H1 (cell line): ENCODE measurements around the gene GRIA4. TPM values are rescaled to one million over a fixed set of nuclear protein-coding genes. Genes with fewer than 3 reads are reported as not detected.

Experiments
- CTCF ChIA-PET: fragments of 300-600 bp; sonication (Branson Sonifier 250); formaldehyde crosslinking; loops from one replicate; lab custom pipeline; 2021; ENCODE audit not compliant: partially characterized antibody; lab: Charles Lee
- POLR2A ChIA-PET: fragments of 300-600 bp; sonication (Branson Sonifier 250); formaldehyde crosslinking; loops from one replicate; lab custom pipeline; 2021; ENCODE audit warnings: inconsistent platforms; ENCODE audit not compliant: partially characterized antibody; lab: Charles Lee
- DNase-seq, 2 experiments: peaks; one replicate each; pipeline versions ENCODE4 v3.0.0 to v3.0.0-alpha.2; 2010 to 2022; ENCODE audit warnings: low spot score in 2 of 2, low read depth in 1 of 2, mixed read lengths in 1 of 2
- FAIRE-seq: peaks from 2 replicates; lab custom pipeline; 2011; peaks lifted over from hg19 to GRCh38; lab: Jason Lieb, UNC
- H2AFZ ChIP-seq: 2 replicates; pipeline ENCODE4 v1.8.1; 2012; ENCODE audit warnings: low read length, inconsistent platforms
- H2AK5ac ChIP-seq: 2 replicates; pipeline ENCODE4 v1.6.1; 2013; ENCODE audit warnings: low read depth, low read length
- H2BK120ac ChIP-seq: replicated peaks from 2 replicates; pipeline ENCODE3; 2013; ENCODE audit warnings: low read depth, low read length, inconsistent platforms
- H2BK12ac ChIP-seq: 2 replicates; pipeline ENCODE4 v1.6.1; 2013; ENCODE audit warnings: low read depth, low read length
- H2BK15ac ChIP-seq: 2 replicates; pipeline ENCODE4 v1.6.1; 2013; ENCODE audit warnings: low read length
- H2BK20ac ChIP-seq: 2 replicates; pipeline ENCODE4 v1.6.1; 2013; ENCODE audit warnings: low read length
- H2BK5ac ChIP-seq: 2 replicates; pipeline ENCODE4 v1.6.1; 2013; ENCODE audit warnings: low read depth, low read length
- H3K14ac ChIP-seq: 2 replicates; pipeline ENCODE4 v1.6.1; 2013; ENCODE audit warnings: inconsistent platforms; ENCODE audit not compliant: insufficient read length
- H3K18ac ChIP-seq: 2 replicates; pipeline ENCODE4 v1.6.1; 2013; ENCODE audit warnings: low read length; ENCODE audit errors: extremely low read depth
- H3K23ac ChIP-seq: 2 replicates; pipeline ENCODE4 v1.6.1; 2013; ENCODE audit warnings: inconsistent platforms; ENCODE audit not compliant: insufficient read length
- H3K23me2 ChIP-seq: 2 replicates; pipeline ENCODE4 v1.6.1; 2013; ENCODE audit warnings: low read depth, low read length
- H3K27ac ChIP-seq: 2 replicates; pipeline ENCODE4 v1.6.1; 2011; ENCODE audit warnings: low read depth, low read length, inconsistent platforms
- H3K27me3 ChIP-seq, 4 experiments: replicated peaks in 1 of 4; 1 replicate in 1 of 4; 2 replicates in 3 of 4; pipeline versions ENCODE4 v1.6.1 to v1.8.1; 2011 to 2013; ENCODE audit warnings: low read length in 3 of 4, mild to moderate bottlenecking in 3 of 4, inconsistent platforms in 2 of 4, mixed read lengths in 2 of 4, moderate library complexity in 1 of 4; ENCODE audit not compliant: control insufficient read depth in 3 of 4, insufficient read depth in 3 of 4; ENCODE audit errors: extremely low read depth in 1 of 4
- H3K36me3 ChIP-seq, 4 experiments: 2 replicates each; pipeline versions ENCODE4 v1.6.1 to v1.8.1; 2011 to 2013; ENCODE audit warnings: mild to moderate bottlenecking in 4 of 4, low read length in 3 of 4, moderate library complexity in 2 of 4, control low read depth in 1 of 4, inconsistent platforms in 1 of 4; ENCODE audit not compliant: insufficient read depth in 4 of 4, control insufficient read depth in 2 of 4
- H3K4ac ChIP-seq: replicated peaks from 2 replicates; pipeline ENCODE3; 2013; ENCODE audit warnings: low read length, low read depth, mixed read lengths, inconsistent platforms; ENCODE audit not compliant: insufficient read length
- H3K4me1 ChIP-seq, 4 experiments: replicated peaks in 1 of 4; 1 replicate in 1 of 4; 2 replicates in 3 of 4; pipeline versions ENCODE4 v1.6.1 to v1.8.1; 2011 to 2013; ENCODE audit warnings: low read length in 3 of 4, inconsistent platforms in 2 of 4, mixed read lengths in 1 of 4; ENCODE audit not compliant: insufficient read depth in 4 of 4, control insufficient read depth in 3 of 4
- H3K4me2 ChIP-seq, 2 experiments: 2 replicates each; pipeline versions ENCODE4 v1.6.1 to v1.8.1; 2011 to 2013; ENCODE audit warnings: low read depth in 2 of 2, low read length in 2 of 2, control low read depth in 1 of 2, inconsistent platforms in 1 of 2, mild to moderate bottlenecking in 1 of 2; ENCODE audit not compliant: insufficient read depth in 1 of 2
- H3K4me3 ChIP-seq, 4 experiments: fragments of 200-600, 300-600 bp in 1 of 4; sonication (generic), shearing (Covaris generic), sonication (Bioruptor Twin) in 1 of 4; 2 replicates each; pipeline versions ENCODE4 v1.5.1 to v1.8.1; 2011 to 2016; ENCODE audit warnings: low read length in 4 of 4, low read depth in 3 of 4, control low read depth in 2 of 4, inconsistent platforms in 2 of 4, mild to moderate bottlenecking in 2 of 4, mixed read lengths in 1 of 4, moderate library complexity in 1 of 4; ENCODE audit not compliant: insufficient read depth in 2 of 4; ENCODE audit errors: extremely low read depth in 1 of 4
- H3K56ac ChIP-seq: replicated peaks from 2 replicates; pipeline ENCODE3; 2013; ENCODE audit warnings: low read depth, mild to moderate bottlenecking, mixed read lengths, low read length, inconsistent platforms; ENCODE audit not compliant: insufficient read length
- H3K79me1 ChIP-seq: 2 replicates; pipeline ENCODE4 v1.6.1; 2013; ENCODE audit warnings: low read depth, low read length, control low read depth
- H3K79me2 ChIP-seq, 2 experiments: 2 replicates each; pipeline versions ENCODE4 v1.6.1 to v1.8.1; 2012 to 2013; ENCODE audit warnings: low read length in 2 of 2, mild to moderate bottlenecking in 2 of 2, inconsistent platforms in 1 of 2; ENCODE audit not compliant: insufficient read depth in 2 of 2, control insufficient read depth in 1 of 2
- H3K9ac ChIP-seq, 4 experiments: replicated peaks in 1 of 4; 1 replicate in 1 of 4; 2 replicates in 3 of 4; pipeline versions ENCODE4 v1.6.1 to v1.8.1; 2011 to 2013; ENCODE audit warnings: low read depth in 3 of 4, low read length in 3 of 4, control low read depth in 2 of 4, mild to moderate bottlenecking in 2 of 4, moderate library complexity in 2 of 4, inconsistent platforms in 1 of 4; ENCODE audit errors: extremely low read depth in 1 of 4
- H3K9me3 ChIP-seq, 2 experiments: 2 replicates each; pipeline versions ENCODE4 v1.6.1 to v1.8.1; 2012 to 2013; ENCODE audit warnings: mild to moderate bottlenecking in 2 of 2, moderate library complexity in 2 of 2, control low read depth in 1 of 2, inconsistent platforms in 1 of 2, low read depth in 1 of 2, low read length in 1 of 2, mixed read lengths in 1 of 2; ENCODE audit not compliant: insufficient read depth in 2 of 2
- H4K20me1 ChIP-seq, 2 experiments: replicated peaks in 1 of 2; 2 replicates each; pipeline versions ENCODE3 to v1.8.1; 2011 to 2013; ENCODE audit warnings: inconsistent platforms in 2 of 2, low read length in 2 of 2, mild to moderate bottlenecking in 1 of 2; ENCODE audit not compliant: insufficient read depth in 2 of 2, control insufficient read depth in 1 of 2
- H4K5ac ChIP-seq: 2 replicates; pipeline ENCODE4 v1.6.1; 2013; ENCODE audit warnings: low read length, low read depth, mixed read lengths, inconsistent platforms; ENCODE audit not compliant: insufficient read length
- H4K8ac ChIP-seq: 2 replicates; pipeline ENCODE4 v1.8.0; 2013; ENCODE audit warnings: mild to moderate bottlenecking, moderate library complexity, low read length, inconsistent platforms; ENCODE audit not compliant: insufficient read depth; ENCODE audit errors: extremely low read depth
- H4K91ac ChIP-seq: replicated peaks from 2 replicates; pipeline ENCODE3; 2013; ENCODE audit warnings: low read length, mixed read lengths, inconsistent platforms; ENCODE audit not compliant: insufficient read length
- ATF3 ChIP-seq: IDR thresholded peaks from 2 replicates; pipeline ENCODE4 v1.6.1; 2011; ENCODE audit warnings: low read depth, mild to moderate bottlenecking, low read length; ENCODE audit not compliant: insufficient read depth
- SIRT6 ChIP-seq: IDR thresholded peaks from one replicate; pipeline ENCODE4 v1.7.1; 2012; ENCODE audit warnings: low read length, inconsistent platforms
- SRF ChIP-seq: IDR thresholded peaks from 2 replicates; pipeline ENCODE4 v1.6.1; 2011; ENCODE audit warnings: mild to moderate bottlenecking, low read depth, low read length, moderate library complexity
- WGBS, 2 experiments: shearing (Covaris generic) in 1 of 2; methylation state at CpG; one replicate each; pipeline versions ENCODE4 v1.1.6 to v1.1.7; 2013 to 2015; ENCODE audit warnings: low lambda C conversion rate in 2 of 2, mixed read lengths in 2 of 2, inconsistent platforms in 1 of 2, low coverage in 1 of 2, missing lambda C conversion rate in 1 of 2; ENCODE audit not compliant: insufficient replicate concordance in 2 of 2, insufficient coverage in 1 of 2, insufficient read length in 1 of 2; ENCODE audit errors: extremely low coverage in 1 of 2, missing lambda C conversion rate in 1 of 2; 5-methylcytosine and 5-hydroxymethylcytosine counted together
- polyA plus RNA-seq, 7 experiments: library from polyadenylated mRNA; depleted of rRNA in 3 of 7; stranded (reverse) in 5 of 7; unstranded in 2 of 7; fragments of >200 nt in 5 of 7; fragments of 200-250 nt in 2 of 7; gene quantifications; 1 replicate in 5 of 7; 2 replicates in 1 of 7; 4 replicates in 1 of 7; pipeline versions ENCODE4 v1.2.1 to v1.2.3, GENCODE V29; 2011 to 2013; ENCODE audit warnings: missing spikeins in 2 of 7, mixed read lengths in 2 of 7
- total RNA-seq: library from RNA; stranded (reverse); fragmentation: NEBNext Ultra II Directional; extraction: Animal tissue kit (Norgen Biotek cat#: 25700); gene quantifications from 2 replicates; pipeline ENCODE4 v1.2.1, GENCODE V29; 2021

The GRIA4 gene
- total and polyA plus RNA-seq, 2 of the 8 experiments (the other 6 are each of a cell fraction or from before 2014, with no cell fraction given): 12.5 to 21.8 TPM

DNA sequence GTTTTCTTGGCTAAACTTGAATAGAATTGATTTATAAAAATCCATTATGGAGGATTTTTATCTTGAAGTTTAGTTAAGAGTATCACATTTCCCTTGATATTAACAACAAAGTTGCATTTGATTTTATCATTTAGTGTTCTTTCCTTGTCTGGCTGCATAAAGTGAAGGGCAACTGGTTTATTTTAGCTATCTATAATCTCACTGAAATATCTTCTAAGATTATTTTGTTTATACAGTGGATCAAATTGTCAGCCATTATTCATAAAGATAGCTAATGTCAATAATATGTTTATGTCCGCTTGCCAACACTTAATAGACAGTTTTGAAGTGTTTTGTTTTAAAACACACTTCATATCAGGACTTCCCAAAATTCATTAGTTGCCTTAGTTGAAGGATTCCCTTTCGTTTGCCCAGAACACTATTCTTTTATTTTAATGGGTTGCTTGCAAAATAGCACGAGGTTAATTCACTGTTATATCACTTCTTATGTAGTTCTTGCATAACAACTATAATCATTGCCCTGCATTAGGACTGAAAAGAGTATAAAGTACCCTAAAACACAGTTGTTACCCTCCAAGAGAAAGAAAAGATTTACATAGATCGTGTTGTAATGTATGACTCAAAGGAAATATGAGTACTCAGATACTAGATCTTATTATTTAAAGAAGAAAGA, 339.2 kb downstream of the GRIA4 start:
- Histone ChIP-seq H2AK5ac (no peak overlapping the region), H3K23me2 (no peaks in the 10 kb centered on the region), H3K4me3 (no peak overlapping the region), H2BK120ac (no peak overlapping the region), H2BK12ac (no peak overlapping the region), H4K8ac (no peak overlapping the region), H3K9me3 (no peaks in the 10 kb centered on the region), H3K56ac (no peak overlapping the region), H2BK5ac (no peak overlapping the region), H2AFZ (no peak overlapping the region), H3K4me2 (no peak overlapping the region), H3K27ac (no peak overlapping the region), H3K79me2 (no peaks in the 10 kb centered on the region), H2BK20ac (no peak overlapping the region), H3K4me1 (peaks cover 0 to 3% (median 2%) of the 10 kb centered on the region in 4 experiments; a peak in 3 of 7 replicates), H4K5ac (no peak overlapping the region), H3K18ac (no peak overlapping the region), H3K4ac (no peak overlapping the region), H3K79me1 (no peaks in the 10 kb centered on the region), H3K14ac (no peak overlapping the region), H3K36me3 (no peaks in the 10 kb centered on the region), H3K27me3 (no peaks in the 10 kb centered on the region), H4K20me1 (no peaks in the 10 kb centered on the region), H3K9ac (no peak overlapping the region), H4K91ac (no peak overlapping the region), H2BK15ac (no peak overlapping the region), H3K23ac (no peak overlapping the region)
- ChIA-PET POLR2A (no interaction called here), CTCF (interaction anchor here (1.3 kb wide), 1 partner anchor 17 kb away, joined by 3 read pairs; no protein-coding TSS in a partner anchor)
- 74% methylated on average over 4 of the region's 4 CpGs; no CpG with 5 or more reads in 1 of the 2 experiments for WGBS, 2 experiments
- DNase-seq: no peak
- TF ChIP-seq SIRT6: no peak
- no peak for TF ChIP-seq ATF3
- no peak for TF ChIP-seq SRF
- no peak for FAIRE-seq
